Measurements from ENCODE around the gene EFCAB8. TPM values are rescaled to one million over a fixed set of nuclear protein-coding genes. Genes with fewer than 3 reads are reported as not detected.

The EFCAB8 gene
- total RNA-seq, 2 experiments from 2014 or later: not detected

DNA sequence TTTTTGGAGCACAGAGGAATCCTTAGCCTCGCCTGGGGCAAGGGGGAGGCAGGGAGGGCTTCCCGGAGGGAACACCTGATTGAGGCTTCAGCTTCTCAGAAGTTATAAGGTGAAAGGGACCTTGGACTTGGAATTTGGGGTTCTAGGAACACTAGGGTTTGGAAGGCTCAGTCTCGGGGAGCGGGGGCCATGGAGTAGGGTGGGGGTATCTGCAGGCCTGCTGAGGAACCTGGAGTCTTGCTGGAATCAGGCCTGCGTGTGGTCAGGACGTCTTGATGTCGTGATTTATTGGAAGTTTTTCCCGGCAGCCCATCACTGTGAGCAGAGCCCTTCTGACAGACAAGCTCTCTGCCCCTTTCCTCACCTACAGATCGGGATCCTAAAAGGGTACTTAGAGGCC lies 50.7 kb downstream of the EFCAB8 start:
- Histone ChIP-seq H3K4me3 (ENCODE audit: low read depth, low read length, poor library complexity, severe bottlenecking) (no peak overlapping the region), H3K27ac (ENCODE audit: low read depth, low read length, poor library complexity, severe bottlenecking) (no peak overlapping the region), H3K9me2 (ENCODE audit: insufficient read depth, low read length) (no peaks in the 10 kb centered on the region), H3K79me2 (ENCODE audit: insufficient read depth, low read depth, low read length) (no peaks in the 10 kb centered on the region), H4K20me1 (ENCODE audit: insufficient read depth, low read length) (no peaks in the 10 kb centered on the region), H3K4me1 (ENCODE audit: insufficient read depth, low read length, poor library complexity, severe bottlenecking) (no peaks in the 10 kb centered on the region), H3K36me3 (ENCODE audit: insufficient read depth, low read length) (no peaks in the 10 kb centered on the region), H2AFZ (ENCODE audit: low read length) (no peak overlapping the region), H3K4me2 (ENCODE audit: low read length) (no peak overlapping the region), H3K9me3 (ENCODE audit: low read length) (no peaks in the 10 kb centered on the region)
- TF ChIP-seq CTCF (conservative IDR thresholded peaks at IDR 0.05; ENCODE audit: low read length): no peak
- TF ChIP-seq EZH2phosphoT487 (IDR thresholded peaks at IDR 0.05; ENCODE audit: borderline replicate concordance, low read depth, low read length): no peak
- ChIA-PET POLR2A (no interaction called here), CTCF (ENCODE audit: unreplicated experiment) (no interaction called here)
- no peak for DNase-seq (ENCODE audit: low spot score)
- intact Hi-C loops (cut with micrococcal nuclease; ENCODE audit: unreplicated experiment): no loop called here
- BruUV-seq (replicated peaks): no TSS peak

GRCh38 chr20:32909896-32910571 lies 51.3 kb downstream of the EFCAB8 start:
- intact Hi-C loops (cut with micrococcal nuclease; ENCODE audit: unreplicated experiment): no loop called here
- POLR2A ChIA-PET: no interaction called here
- H3K9me3 ChIP-seq (ENCODE audit: low read length): no peaks in the 10 kb centered on the region
- no peaks in the 10 kb centered on the region for H3K9me2 ChIP-seq (ENCODE audit: insufficient read depth, low read length)
- no peaks in the 10 kb centered on the region for H3K79me2 ChIP-seq (ENCODE audit: insufficient read depth, low read depth, low read length)
- no peak overlapping the region for H3K4me3 ChIP-seq (ENCODE audit: low read depth, low read length, poor library complexity, severe bottlenecking)
- H3K36me3 ChIP-seq (ENCODE audit: insufficient read depth, low read length): no peaks in the 10 kb centered on the region
- no peak for DNase-seq (ENCODE audit: low spot score)
- TF ChIP-seq CTCF (conservative IDR thresholded peaks at IDR 0.05; ENCODE audit: low read length) (no peak), EZH2phosphoT487 (IDR thresholded peaks at IDR 0.05; ENCODE audit: borderline replicate concordance, low read depth, low read length) (no peak)
- no peak overlapping the region for H3K27ac ChIP-seq (ENCODE audit: low read depth, low read length, poor library complexity, severe bottlenecking)
- no peaks in the 10 kb centered on the region for H4K20me1 ChIP-seq (ENCODE audit: insufficient read depth, low read length)
- H2AFZ ChIP-seq (ENCODE audit: low read length): no peak overlapping the region
- CTCF ChIA-PET (ENCODE audit: unreplicated experiment): no interaction called here
- BruUV-seq (replicated peaks): no TSS peak
- H3K4me2 ChIP-seq (ENCODE audit: low read length): no peak overlapping the region
- H3K4me1 ChIP-seq (ENCODE audit: insufficient read depth, low read length, poor library complexity, severe bottlenecking): no peaks in the 10 kb centered on the region

DNA sequence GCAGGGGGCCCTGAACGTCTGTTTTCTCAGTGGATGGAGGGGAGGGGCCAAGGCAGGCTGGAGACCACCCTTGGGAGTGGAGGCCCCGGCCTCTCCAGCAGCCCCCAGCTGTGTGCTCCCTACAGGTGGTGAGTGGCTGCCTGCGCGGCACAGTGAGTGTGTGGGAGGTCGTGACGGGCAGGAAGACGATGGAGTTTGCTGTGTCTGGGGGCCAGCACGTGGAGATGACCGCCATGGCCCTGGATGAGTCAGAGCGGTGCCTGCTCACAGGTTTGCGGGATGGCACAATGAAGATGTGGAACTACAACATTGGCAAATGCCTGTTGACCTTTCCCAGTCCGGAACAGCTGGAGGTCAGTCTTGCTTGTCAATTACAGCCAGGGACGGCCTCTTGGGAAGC lies 52.6 kb downstream of the EFCAB8 start:
- H4K20me1 ChIP-seq (ENCODE audit: insufficient read depth, low read length): no peaks in the 10 kb centered on the region
- DNase-seq (ENCODE audit: low spot score): no peak
- intact Hi-C loops (cut with micrococcal nuclease; ENCODE audit: unreplicated experiment): no loop called here
- ChIA-PET POLR2A (no interaction called here), CTCF (ENCODE audit: unreplicated experiment) (no interaction called here)
- no peaks in the 10 kb centered on the region for H3K36me3 ChIP-seq (ENCODE audit: insufficient read depth, low read length)
- no peaks in the 10 kb centered on the region for H3K9me3 ChIP-seq (ENCODE audit: low read length)
- H3K4me1 ChIP-seq (ENCODE audit: insufficient read depth, low read length, poor library complexity, severe bottlenecking): no peaks in the 10 kb centered on the region
- no peaks in the 10 kb centered on the region for H3K79me2 ChIP-seq (ENCODE audit: insufficient read depth, low read depth, low read length)
- no peak overlapping the region for H3K27ac ChIP-seq (ENCODE audit: low read depth, low read length, poor library complexity, severe bottlenecking)
- H3K9me2 ChIP-seq (ENCODE audit: insufficient read depth, low read length): no peaks in the 10 kb centered on the region
- no peak overlapping the region for H2AFZ ChIP-seq (ENCODE audit: low read length)
- BruUV-seq (replicated peaks): no TSS peak
- TF ChIP-seq EZH2phosphoT487 (IDR thresholded peaks at IDR 0.05; ENCODE audit: borderline replicate concordance, low read depth, low read length) (no peak), CTCF (conservative IDR thresholded peaks at IDR 0.05; ENCODE audit: low read length) (no peak)
- no peak overlapping the region for H3K4me3 ChIP-seq (ENCODE audit: low read depth, low read length, poor library complexity, severe bottlenecking)
- no peak overlapping the region for H3K4me2 ChIP-seq (ENCODE audit: low read length)

Measured in OCI-LY7 (cell line).